HepG2 (cell line): ENCODE data around the gene INPP1. TPM values are rescaled to one million over a fixed set of nuclear protein-coding genes. Genes with fewer than 3 reads are reported as not detected.

Experiments
- BRD4 ChIP-seq: sonication (generic); formaldehyde crosslinking; IDR thresholded peaks from 2 replicates; pipeline ENCODE4 v1.4.0; 2020; ENCODE audit warnings: missing genetic modification reagents
- JARID2 ChIP-seq: sonication (generic); formaldehyde crosslinking; IDR thresholded peaks from 2 replicates; pipeline ENCODE4 v1.8.1; 2023; ENCODE audit warnings: missing genetic modification reagents, inconsistent platforms; ENCODE audit not compliant: insufficient replicate concordance
- KMT2B ChIP-seq: IDR thresholded peaks from 2 replicates; pipeline ENCODE4 v1.6.1; 2016; ENCODE audit warnings: missing genetic modification reagents, missing compliant biosample characterization
- PHF21A ChIP-seq: sonication (generic); formaldehyde crosslinking; IDR thresholded peaks from 2 replicates; pipeline ENCODE4 v1.5.0; 2020; ENCODE audit warnings: mild to moderate bottlenecking, missing genetic modification reagents
- RBAK ChIP-seq: sonication (generic); formaldehyde crosslinking; IDR thresholded peaks from 2 replicates; pipeline ENCODE4 v1.5.1; 2020; ENCODE audit warnings: mild to moderate bottlenecking, missing genetic modification reagents
- RNF2 ChIP-seq: fragments of 450-650 bp; conservative IDR thresholded peaks from 2 replicates; pipeline ENCODE4 v1.6.1; 2016; ENCODE audit warnings: low read depth
- TCF7 ChIP-seq: sonication (generic); IDR thresholded peaks from 2 replicates; pipeline ENCODE4 v1.6.1; 2016; ENCODE audit warnings: antibody characterized with exemption, low read depth
- U2AF1 ChIP-seq: fragments of 200-400 bp; formaldehyde crosslinking; optimal IDR thresholded peaks from 2 replicates; pipeline ENCODE3; 2017; ENCODE audit warnings: mild to moderate bottlenecking, low read depth, low read length
- ZMYM4 ChIP-seq: sonication (generic); formaldehyde crosslinking; IDR thresholded peaks from 2 replicates; pipeline ENCODE4 v1.8.1; 2023; ENCODE audit warnings: mild to moderate bottlenecking, missing genetic modification reagents
- ZNF124 ChIP-seq: sonication (generic); formaldehyde crosslinking; IDR thresholded peaks from 2 replicates; pipeline ENCODE4 v1.4.0; 2020; ENCODE audit warnings: missing genetic modification reagents
- ZNF253 ChIP-seq: sonication (generic); formaldehyde crosslinking; IDR thresholded peaks from 2 replicates; pipeline ENCODE4 v1.8.0; 2022; ENCODE audit warnings: mild to moderate bottlenecking, missing genetic modification reagents, borderline replicate concordance
- ZNF367 ChIP-seq: sonication (generic); formaldehyde crosslinking; IDR thresholded peaks from 2 replicates; pipeline ENCODE4 v1.4.0; 2020; ENCODE audit warnings: missing genetic modification reagents, borderline replicate concordance
- ZNF891 ChIP-seq: sonication (generic); formaldehyde crosslinking; IDR thresholded peaks from 2 replicates; pipeline ENCODE4 v1.5.0; 2020; ENCODE audit warnings: mild to moderate bottlenecking, missing genetic modification reagents
- polyA plus RNA-seq, 8 experiments: library from polyadenylated mRNA; depleted of rRNA in 3 of 8; stranded (reverse) in 7 of 8; unstranded in 1 of 8; fragments of >200 nt; fragmentation: Illumina TruSeq in 4 of 8; extraction: Trizol in 4 of 8; gene quantifications; 2 replicates each; pipeline versions ENCODE4 v1.2.1 to v1.2.3, GENCODE V29; 2011 to 2016; ENCODE audit warnings: low read depth in 4 of 8, missing spikeins in 1 of 8, mixed read lengths in 1 of 8; ENCODE audit not compliant: insufficient read depth in 1 of 8
- total RNA-seq, 5 experiments: library from RNA; depleted of rRNA; stranded (reverse); fragments of >200 nt; fragmentation: Illumina TruSeq; extraction: Trizol; gene quantifications; 2 replicates each; pipeline ENCODE4 v1.2.3, GENCODE V29; 2016; ENCODE audit warnings: low read depth in 1 of 5
- TF ChIP-seq, protein P1 (sequence below): sonication (generic); formaldehyde crosslinking; IDR thresholded peaks from 2 replicates; pipeline ENCODE4 v1.5.0; 2020; ENCODE audit warnings: missing genetic modification reagents, mild to moderate bottlenecking, borderline replicate concordance
- TF ChIP-seq, protein P2 (sequence below): IDR thresholded peaks from 2 replicates; pipeline ENCODE4 v1.6.1; 2016; ENCODE audit warnings: missing compliant biosample characterization, missing genetic modification reagents, borderline replicate concordance
- TF ChIP-seq, protein P3 (sequence below): sonication (generic); formaldehyde crosslinking; IDR thresholded peaks from 2 replicates; pipeline ENCODE4 v1.4.0; 2020; ENCODE audit warnings: mild to moderate bottlenecking, missing genetic modification reagents
- TF ChIP-seq, protein P4 (sequence below): sonication (generic); formaldehyde crosslinking; IDR thresholded peaks from 2 replicates; pipeline ENCODE4 v1.4.0; 2020; ENCODE audit warnings: missing genetic modification reagents
- TF ChIP-seq, protein P5 (sequence below): sonication (generic); formaldehyde crosslinking; IDR thresholded peaks from 2 replicates; pipeline ENCODE4 v1.5.0; 2020; ENCODE audit warnings: missing genetic modification reagents

The INPP1 gene
- total and polyA plus RNA-seq, 2 of the 13 experiments (the other 11 are each of a cell fraction or from before 2014, with no cell fraction given) = 10.0 to 13.3 TPM

DNA sequence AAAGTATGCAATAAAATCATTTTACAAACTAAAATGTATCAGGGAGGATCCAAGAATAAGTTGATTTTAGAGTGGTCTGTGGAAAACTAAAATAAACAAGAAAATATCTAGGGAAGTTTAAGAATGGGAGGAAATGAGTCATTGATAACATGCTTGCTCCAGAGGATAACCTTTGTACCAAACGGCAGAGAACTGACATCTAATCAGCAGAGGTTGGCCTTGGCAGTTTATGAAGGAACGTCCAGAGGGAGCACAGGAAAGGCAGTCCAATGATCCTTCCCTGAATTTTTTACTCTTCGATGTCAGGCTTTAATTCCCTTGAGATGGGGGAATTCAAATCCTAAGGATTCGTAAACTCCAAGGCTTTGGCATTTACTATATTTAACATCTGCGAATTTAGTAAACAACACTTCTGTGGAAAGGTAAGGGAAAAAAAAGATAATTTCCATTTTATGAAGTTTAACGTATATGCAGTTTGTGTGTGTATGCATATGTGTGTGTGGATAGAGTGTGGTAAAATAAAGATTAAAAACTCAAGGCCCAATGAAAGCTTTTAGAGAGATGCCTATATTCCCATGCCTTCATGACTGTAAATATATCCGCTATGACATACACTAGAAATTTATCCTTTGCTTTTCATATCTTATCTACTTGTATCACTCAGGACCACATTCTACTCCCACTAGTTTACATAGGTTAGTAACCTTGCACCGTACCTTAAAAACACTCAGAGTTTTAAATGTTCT lies 8.7 kb upstream of the INPP1 start (continued):
- TF ChIP-seq JARID2 = no peak
- no peak for TF ChIP-seq ZNF367 (CRISPR knock-in tag)
- no peak for TF ChIP-seq KMT2B (CRISPR knock-in tag)
- TF ChIP-seq, protein P1, sequence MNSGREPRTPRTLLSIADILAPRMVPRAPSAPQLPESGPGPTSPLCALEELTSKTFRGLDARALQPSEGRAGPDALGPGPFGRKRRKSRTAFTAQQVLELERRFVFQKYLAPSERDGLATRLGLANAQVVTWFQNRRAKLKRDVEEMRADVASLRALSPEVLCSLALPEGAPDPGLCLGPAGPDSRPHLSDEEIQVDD (CRISPR knock-in tag) = no peak
- TF ChIP-seq TCF7 = 0 out of 2 replicates have a peak, but pooled peaks have one; percentile 46
- TF ChIP-seq, protein P2, sequence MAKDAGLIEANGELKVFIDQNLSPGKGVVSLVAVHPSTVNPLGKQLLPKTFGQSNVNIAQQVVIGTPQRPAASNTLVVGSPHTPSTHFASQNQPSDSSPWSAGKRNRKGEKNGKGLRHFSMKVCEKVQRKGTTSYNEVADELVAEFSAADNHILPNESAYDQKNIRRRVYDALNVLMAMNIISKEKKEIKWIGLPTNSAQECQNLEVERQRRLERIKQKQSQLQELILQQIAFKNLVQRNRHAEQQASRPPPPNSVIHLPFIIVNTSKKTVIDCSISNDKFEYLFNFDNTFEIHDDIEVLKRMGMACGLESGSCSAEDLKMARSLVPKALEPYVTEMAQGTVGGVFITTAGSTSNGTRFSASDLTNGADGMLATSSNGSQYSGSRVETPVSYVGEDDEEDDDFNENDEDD (CRISPR knock-in tag) = no peak
- TF ChIP-seq, protein P3, sequence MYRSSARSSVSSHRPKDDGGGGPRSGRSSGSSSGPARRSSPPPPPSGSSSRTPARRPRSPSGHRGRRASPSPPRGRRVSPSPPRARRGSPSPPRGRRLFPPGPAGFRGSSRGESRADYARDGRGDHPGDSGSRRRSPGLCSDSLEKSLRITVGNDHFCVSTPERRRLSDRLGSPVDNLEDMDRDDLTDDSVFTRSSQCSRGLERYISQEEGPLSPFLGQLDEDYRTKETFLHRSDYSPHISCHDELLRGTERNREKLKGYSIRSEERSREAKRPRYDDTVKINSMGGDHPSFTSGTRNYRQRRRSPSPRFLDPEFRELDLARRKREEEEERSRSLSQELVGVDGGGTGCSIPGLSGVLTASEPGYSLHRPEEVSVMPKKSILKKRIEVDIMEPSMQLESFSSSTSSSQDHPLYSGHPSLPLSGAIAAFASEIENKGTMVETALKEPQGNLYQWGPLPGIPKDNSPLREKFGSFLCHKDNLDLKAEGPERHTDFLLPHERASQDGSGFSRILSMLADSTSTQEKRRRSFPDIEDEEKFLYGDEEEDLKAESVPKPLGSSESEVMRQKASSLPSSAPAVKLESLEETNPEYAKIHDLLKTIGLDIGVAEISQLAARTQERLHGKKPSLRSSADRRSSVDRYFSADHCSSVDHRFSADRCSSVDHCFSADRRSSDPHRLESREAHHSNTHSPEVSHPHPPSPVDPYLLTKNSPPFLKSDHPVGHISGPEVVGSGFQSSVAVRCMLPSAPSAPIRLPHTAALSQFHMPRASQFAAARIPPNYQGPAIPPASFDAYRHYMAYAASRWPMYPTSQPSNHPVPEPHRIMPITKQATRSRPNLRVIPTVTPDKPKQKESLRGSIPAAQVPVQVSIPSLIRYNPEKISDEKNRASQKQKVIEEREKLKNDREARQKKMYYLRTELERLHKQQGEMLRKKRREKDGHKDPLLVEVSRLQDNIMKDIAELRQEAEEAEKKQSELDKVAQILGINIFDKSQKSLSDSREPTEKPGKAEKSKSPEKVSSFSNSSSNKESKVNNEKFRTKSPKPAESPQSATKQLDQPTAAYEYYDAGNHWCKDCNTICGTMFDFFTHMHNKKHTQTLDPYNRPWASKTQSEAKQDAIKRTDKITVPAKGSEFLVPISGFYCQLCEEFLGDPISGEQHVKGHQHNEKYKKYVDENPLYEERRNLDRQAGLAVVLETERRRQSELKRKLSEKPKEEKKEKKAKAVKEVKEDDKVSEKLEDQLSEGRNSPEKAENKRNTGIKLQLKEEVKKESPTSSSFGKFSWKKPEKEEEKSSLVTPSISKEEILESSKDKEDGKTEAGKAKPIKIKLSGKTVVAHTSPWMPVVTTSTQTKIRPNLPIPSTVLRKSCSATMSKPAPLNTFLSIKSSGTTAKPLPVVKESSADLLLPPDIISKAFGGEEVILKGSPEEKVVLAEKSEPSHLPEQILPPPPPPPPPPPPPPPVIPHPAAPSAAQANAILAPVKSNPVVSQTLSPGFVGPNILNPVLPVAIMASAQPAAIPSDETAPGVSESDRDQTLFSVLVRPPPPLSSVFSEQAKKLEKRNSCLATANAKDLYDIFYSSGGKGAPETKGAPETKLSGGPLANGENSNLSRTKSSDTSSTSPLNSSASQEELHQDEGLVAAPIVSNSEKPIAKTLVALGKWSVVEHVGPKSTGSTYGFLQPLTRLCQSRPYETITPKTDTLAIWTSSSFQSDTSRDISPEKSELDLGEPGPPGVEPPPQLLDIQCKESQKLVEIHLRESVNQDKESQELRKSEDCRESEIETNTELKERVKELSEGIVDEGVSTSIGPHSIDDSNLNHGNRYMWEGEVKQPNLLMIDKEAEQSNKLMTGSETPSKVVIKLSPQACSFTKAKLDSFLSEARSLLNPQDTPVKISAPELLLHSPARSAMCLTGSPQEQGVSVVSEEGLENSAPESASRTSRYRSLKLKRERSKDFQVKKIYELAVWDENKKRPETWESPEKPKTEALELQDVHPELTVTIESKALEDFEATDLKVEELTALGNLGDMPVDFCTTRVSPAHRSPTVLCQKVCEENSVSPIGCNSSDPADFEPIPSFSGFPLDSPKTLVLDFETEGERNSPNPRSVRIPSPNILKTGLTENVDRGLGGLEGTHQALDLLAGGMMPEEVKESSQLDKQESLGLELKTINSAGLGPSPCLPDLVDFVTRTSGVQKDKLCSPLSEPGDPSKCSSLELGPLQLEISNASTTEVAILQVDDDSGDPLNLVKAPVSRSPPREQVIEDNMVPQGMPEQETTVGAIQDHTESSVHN = no peak
- no peak for TF ChIP-seq U2AF1
- TF ChIP-seq ZMYM4 (CRISPR knock-in tag) = peak; percentile 74
- TF ChIP-seq, protein P4, sequence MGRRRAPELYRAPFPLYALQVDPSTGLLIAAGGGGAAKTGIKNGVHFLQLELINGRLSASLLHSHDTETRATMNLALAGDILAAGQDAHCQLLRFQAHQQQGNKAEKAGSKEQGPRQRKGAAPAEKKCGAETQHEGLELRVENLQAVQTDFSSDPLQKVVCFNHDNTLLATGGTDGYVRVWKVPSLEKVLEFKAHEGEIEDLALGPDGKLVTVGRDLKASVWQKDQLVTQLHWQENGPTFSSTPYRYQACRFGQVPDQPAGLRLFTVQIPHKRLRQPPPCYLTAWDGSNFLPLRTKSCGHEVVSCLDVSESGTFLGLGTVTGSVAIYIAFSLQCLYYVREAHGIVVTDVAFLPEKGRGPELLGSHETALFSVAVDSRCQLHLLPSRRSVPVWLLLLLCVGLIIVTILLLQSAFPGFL (CRISPR knock-in tag) = no peak
- TF ChIP-seq, protein P5, sequence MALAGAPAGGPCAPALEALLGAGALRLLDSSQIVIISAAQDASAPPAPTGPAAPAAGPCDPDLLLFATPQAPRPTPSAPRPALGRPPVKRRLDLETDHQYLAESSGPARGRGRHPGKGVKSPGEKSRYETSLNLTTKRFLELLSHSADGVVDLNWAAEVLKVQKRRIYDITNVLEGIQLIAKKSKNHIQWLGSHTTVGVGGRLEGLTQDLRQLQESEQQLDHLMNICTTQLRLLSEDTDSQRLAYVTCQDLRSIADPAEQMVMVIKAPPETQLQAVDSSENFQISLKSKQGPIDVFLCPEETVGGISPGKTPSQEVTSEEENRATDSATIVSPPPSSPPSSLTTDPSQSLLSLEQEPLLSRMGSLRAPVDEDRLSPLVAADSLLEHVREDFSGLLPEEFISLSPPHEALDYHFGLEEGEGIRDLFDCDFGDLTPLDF = no peak
- no peak for TF ChIP-seq BRD4 (CRISPR knock-in tag)
- no peak for TF ChIP-seq ZNF253 (CRISPR knock-in tag)
- TF ChIP-seq RNF2 = no peak
- no peak for TF ChIP-seq ZNF891 (CRISPR knock-in tag)
- peak; percentile 71; the same call in 1 of the 2 replicates for TF ChIP-seq PHF21A (CRISPR knock-in tag)
- TF ChIP-seq ZNF124 (CRISPR knock-in tag) = no peak
- no peak for TF ChIP-seq RBAK (CRISPR knock-in tag)
